ENCODE data around the gene REEP3.

REEP3 gene

GRCh38 chr10:63670291-63670898, 149.2 kb downstream of the REEP3 start:
- no peak for FAIRE-seq

GRCh38 chr10:63671317-63671937, 150.2 kb downstream of the REEP3 start:
- FAIRE-seq: peak; percentile 99

GRCh38 chr10:63672491-63672890, 151.3 kb downstream of the REEP3 start:
- no peak for FAIRE-seq

GRCh38 chr10:63673246-63673645, 152.0 kb downstream of the REEP3 start:
- FAIRE-seq: no peak

- no peak for FAIRE-seq
Observed at GRCh38 chr10:63673846-63674245, 152.6 kb downstream of the REEP3 start.

All from endometrium (tissue), 2 donors.